ENCODE data around the gene TET3.
A peak's percentile ranks its signal among the peaks of the same experiment; 100 is the strongest.

The TET3 gene

GRCh38 chr2:73965053-73965452, 19.7 kb upstream of the TET3 start:
- DNase-seq, result no peak

- no peak for DNase-seq
Measured at GRCh38 chr2:73968357-73968937, 16.3 kb upstream of the TET3 start.

- DNase-seq, result peak; percentile 69
Measured at GRCh38 chr2:73969356-73969755, 15.4 kb upstream of the TET3 start.

- peak; percentile 63 for DNase-seq
Measured at GRCh38 chr2:73970141-73970803, 14.4 kb upstream of the TET3 start.

- peak; percentile 71 for DNase-seq
Measured at GRCh38 chr2:73970850-73971471, 13.7 kb upstream of the TET3 start.

- DNase-seq, result no peak
Measured at GRCh38 chr2:73971722-73972121, 13.0 kb upstream of the TET3 start.

GRCh38 chr2:73972846-73973245, 11.9 kb upstream of the TET3 start:
- peak; percentile 44 for DNase-seq

- DNase-seq, result no peak
Measured at GRCh38 chr2:73975731-73976130, 9.0 kb upstream of the TET3 start.

- no peak for DNase-seq
Measured at GRCh38 chr2:73976803-73977202, 7.9 kb upstream of the TET3 start.

- no peak for DNase-seq
Measured at GRCh38 chr2:73977466-73977865, 7.2 kb upstream of the TET3 start.

- no peak for DNase-seq
Measured at GRCh38 chr2:73979021-73979420, 5.7 kb upstream of the TET3 start.

GRCh38 chr2:73979686-73980085, 5.0 kb upstream of the TET3 start:
- DNase-seq, result peak; percentile 92

- DNase-seq, result no peak
Measured at GRCh38 chr2:73980566-73980965, 4.1 kb upstream of the TET3 start.

- peak; percentile 65 for DNase-seq
Measured at GRCh38 chr2:73981081-73982001, 3.4 kb upstream of the TET3 start.

GRCh38 chr2:73982140-73982617, 2.5 kb upstream of the TET3 start:
- DNase-seq, result no peak

- DNase-seq, result peak; percentile 72
Measured at GRCh38 chr2:73983322-73984202, 1.1 kb upstream of the TET3 start.

GRCh38 chr2:73984922-73985307, 205 bp downstream of the TET3 start:
- no peak for DNase-seq

GRCh38 chr2:73985308-73986084, 786 bp downstream of the TET3 start:
- peak; percentile 91 for DNase-seq

- DNase-seq, result no peak
Measured at GRCh38 chr2:73986085-73986681, 1.5 kb downstream of the TET3 start.

- DNase-seq, result peak; percentile 69
Measured at GRCh38 chr2:73987109-73987947, 2.6 kb downstream of the TET3 start.
